Measurements from ENCODE around the gene PLA2G12B.

- TF ChIP-seq CTCF (IDR thresholded peaks at IDR 0.05) = no peak
- TF ChIP-seq POLR2AphosphoS5 (IDR thresholded peaks at IDR 0.05) = no peak
- no peak for TF ChIP-seq POLR2A (IDR thresholded peaks at IDR 0.05; ENCODE audit: low read depth)
These were observed 1.9 kb downstream of the PLA2G12B start for GRCh38 chr10:72952642-72953158.

Measured in esophagus muscularis mucosa (tissue), 3 donors.